HL-60 (cell line): ENCODE data around the gene RNF223.
"Not testable (repeated sequence)": the region's sequence is repeated elsewhere in the genome, so short reads cannot be mapped to it uniquely, and the experiment has no call there.

Experiments used
- DNase-seq, 2 experiments: peaks; one replicate each; pipeline ENCODE4 v3.0.0-alpha.2; 2010 to 2020; ENCODE audit warnings: low read depth in 1 of 2, low spot score in 1 of 2
- H3K27ac ChIP-seq: fragments of 250-450 bp; sonication (Bioruptor Pico); replicated peaks from 2 replicates; pipeline ENCODE4 v1.5.1; 2020; ENCODE audit warnings: mild to moderate bottlenecking, moderate library complexity
- H3K27me3 ChIP-seq: fragments of 250-450 bp; sonication (Bioruptor Pico); 2 replicates; pipeline ENCODE4 v1.5.1; 2021; ENCODE audit warnings: mild to moderate bottlenecking, moderate library complexity; ENCODE audit not compliant: insufficient read depth, poor library complexity, severe bottlenecking
- H3K4me3 ChIP-seq: replicated peaks from 2 replicates; pipeline ENCODE4 v1.5.1; 2011; ENCODE audit warnings: mild to moderate bottlenecking, control low read depth, low read length; ENCODE audit not compliant: insufficient read depth
- GABPA ChIP-seq: IDR thresholded peaks from 2 replicates; pipeline ENCODE4 v1.6.1; 2012; ENCODE audit warnings: low read depth
- POLR2AphosphoS5 ChIP-seq: IDR thresholded peaks from 2 replicates; pipeline ENCODE4 v1.6.1; 2012; ENCODE audit warnings: low read depth
- SPI1 ChIP-seq: IDR thresholded peaks from 2 replicates; pipeline ENCODE4 v1.6.1; 2012; ENCODE audit warnings: low read depth, mild to moderate bottlenecking, borderline replicate concordance
- TF ChIP-seq, protein P1 (sequence below): IDR thresholded peaks from one replicate; pipeline ENCODE4 v1.5.1; 2011; ENCODE audit warnings: low read length, control low read depth, inconsistent platforms; ENCODE audit not compliant: insufficient read depth
- TF ChIP-seq, protein P2 (sequence below): IDR thresholded peaks from 2 replicates; pipeline ENCODE4 v1.6.1; 2012; ENCODE audit warnings: low read depth; ENCODE audit not compliant: insufficient replicate concordance

Gene RNF223

DNA sequence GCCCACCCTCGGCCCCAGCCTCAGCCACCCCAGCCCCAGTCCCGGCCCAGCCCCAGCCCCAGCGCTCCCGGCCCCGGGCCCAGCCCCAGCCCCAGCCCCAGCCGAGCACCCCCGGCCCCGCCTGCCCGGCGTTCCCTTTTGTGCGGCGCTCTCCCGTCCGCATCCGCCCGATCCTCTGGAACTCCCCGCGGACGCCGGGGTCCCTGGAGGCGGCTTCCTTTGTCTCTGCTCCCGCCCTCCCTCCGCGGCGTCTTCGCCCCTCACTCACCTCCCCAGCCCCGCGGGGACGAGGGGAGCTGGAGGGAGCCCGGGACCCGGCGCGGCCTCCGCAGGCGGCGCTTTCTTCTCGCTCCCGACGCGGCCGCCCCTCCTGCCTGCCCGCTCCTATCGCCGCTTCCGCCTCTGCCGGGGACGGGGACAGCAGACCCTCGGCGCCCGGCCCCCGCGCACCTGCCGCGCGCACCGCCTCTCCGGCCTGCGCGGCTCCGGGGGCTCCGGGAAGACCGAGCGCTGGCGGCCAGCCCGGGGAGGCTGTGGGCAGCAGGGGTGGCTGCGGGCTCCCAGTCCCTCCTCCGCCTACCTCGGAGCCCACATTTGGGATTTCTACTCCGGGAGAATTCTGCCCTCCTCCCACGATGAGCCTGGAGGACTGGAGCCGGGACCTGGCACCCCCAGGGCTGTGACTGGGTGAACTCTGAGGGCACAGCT, 40.2 kb downstream of the RNF223 start:
- peaks cover 25% of the 10 kb centered on the region for H3K27me3 ChIP-seq
- TF ChIP-seq, protein P1, sequence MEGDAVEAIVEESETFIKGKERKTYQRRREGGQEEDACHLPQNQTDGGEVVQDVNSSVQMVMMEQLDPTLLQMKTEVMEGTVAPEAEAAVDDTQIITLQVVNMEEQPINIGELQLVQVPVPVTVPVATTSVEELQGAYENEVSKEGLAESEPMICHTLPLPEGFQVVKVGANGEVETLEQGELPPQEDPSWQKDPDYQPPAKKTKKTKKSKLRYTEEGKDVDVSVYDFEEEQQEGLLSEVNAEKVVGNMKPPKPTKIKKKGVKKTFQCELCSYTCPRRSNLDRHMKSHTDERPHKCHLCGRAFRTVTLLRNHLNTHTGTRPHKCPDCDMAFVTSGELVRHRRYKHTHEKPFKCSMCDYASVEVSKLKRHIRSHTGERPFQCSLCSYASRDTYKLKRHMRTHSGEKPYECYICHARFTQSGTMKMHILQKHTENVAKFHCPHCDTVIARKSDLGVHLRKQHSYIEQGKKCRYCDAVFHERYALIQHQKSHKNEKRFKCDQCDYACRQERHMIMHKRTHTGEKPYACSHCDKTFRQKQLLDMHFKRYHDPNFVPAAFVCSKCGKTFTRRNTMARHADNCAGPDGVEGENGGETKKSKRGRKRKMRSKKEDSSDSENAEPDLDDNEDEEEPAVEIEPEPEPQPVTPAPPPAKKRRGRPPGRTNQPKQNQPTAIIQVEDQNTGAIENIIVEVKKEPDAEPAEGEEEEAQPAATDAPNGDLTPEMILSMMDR = no peak
- TF ChIP-seq SPI1 = no peak
- TF ChIP-seq POLR2AphosphoS5 = no peak
- H3K4me3 ChIP-seq = no peak overlapping the region; the same call in 1 of the 2 replicates
- H3K27ac ChIP-seq = no peak overlapping the region
- no peak for DNase-seq

DNA sequence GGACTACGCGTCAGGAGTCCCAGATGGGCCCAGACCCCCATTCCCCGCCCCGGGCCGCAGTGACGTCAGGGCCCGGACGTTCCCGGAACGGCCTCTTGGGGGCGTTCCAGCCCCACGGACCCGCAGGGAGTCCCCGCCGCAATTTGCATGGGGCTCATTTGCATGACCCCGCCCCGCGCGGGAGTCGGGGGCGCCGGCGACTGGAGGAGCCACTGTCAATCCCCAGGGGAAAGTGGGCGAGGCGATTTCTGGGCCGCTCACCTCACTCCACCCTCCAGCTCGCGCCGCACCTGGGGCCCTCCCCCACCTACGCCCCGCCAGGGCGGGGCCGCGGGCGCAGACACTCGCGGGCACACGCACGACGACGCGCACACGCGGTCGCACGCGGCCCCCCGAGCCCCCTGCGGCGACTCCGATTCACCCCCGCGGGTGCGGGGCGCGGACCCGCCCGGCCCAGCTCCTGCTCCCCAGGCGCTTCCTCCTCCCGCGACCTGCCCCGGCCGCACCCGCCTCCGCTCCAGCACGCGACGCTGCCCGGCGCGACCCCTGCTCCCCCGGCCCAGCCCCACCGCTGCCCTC, 41.0 kb downstream of the RNF223 start:
- Histone ChIP-seq H3K27ac (no peak overlapping the region), H3K27me3 (peaks cover 25% of the 10 kb centered on the region), H3K4me3 (peak overlapping the region; percentile 30)
- DNase-seq = peak; percentile 66 to 69
- no peak for TF ChIP-seq POLR2AphosphoS5
- TF ChIP-seq, protein P1 = peak; percentile 42

DNA sequence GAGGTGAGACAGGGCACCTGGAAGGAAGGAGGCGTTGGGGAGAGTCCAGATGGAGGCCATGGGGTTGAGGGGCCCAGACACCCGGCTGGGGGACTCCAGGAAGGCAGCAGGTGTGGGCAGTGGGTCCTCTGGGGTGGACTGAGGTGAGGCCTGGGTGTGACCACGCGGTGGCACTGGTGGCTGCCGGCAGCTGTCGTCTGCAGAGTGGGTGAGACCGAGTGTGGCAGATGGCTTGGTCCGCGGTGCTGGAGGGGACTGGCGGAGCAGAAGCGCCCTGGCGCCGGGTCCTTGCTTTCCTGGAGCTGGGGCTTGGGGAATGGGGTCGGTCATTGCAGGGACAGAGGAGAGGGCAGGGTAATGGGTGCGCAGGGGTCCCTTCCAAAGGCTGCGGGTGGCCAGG, 41.7 kb downstream of the RNF223 start:
- DNase-seq = peak in 1 of 2 experiments; percentile 34
- TF ChIP-seq GABPA = no peak
- Histone ChIP-seq H3K27me3 (peaks cover 25% of the 10 kb centered on the region), H3K27ac (no peak overlapping the region), H3K4me3 (no peak overlapping the region)

DNA sequence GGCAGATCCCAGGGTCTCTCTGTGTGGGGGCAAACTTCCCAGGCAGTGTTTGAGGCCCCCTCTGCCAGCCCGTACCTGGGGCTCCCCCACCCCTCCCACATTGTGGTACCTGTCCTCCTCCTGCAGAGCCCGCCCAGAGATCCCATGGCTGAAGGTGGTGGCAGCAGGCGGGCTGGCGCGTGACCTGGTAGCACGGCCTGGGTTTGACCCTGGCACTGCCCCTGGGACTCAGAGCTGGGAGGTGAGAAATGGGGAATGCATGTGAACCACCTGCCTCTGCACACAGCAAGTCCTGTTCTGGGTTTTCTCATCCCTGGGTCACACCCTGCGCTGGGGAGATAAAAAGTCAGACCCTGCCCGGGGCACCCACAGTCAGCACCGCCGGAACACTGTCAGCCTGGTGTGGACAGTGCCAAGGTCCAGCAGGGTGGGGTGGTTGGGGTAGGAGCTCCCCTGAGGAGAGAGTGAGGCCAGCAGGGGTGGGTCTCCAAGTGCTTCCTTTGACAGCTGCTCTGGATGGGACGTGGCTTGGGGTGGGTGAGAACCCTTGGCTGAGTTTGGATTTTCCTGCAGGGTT, 42.4 kb downstream of the RNF223 start:
- H3K4me3 ChIP-seq = no peak overlapping the region
- TF ChIP-seq, protein P2, sequence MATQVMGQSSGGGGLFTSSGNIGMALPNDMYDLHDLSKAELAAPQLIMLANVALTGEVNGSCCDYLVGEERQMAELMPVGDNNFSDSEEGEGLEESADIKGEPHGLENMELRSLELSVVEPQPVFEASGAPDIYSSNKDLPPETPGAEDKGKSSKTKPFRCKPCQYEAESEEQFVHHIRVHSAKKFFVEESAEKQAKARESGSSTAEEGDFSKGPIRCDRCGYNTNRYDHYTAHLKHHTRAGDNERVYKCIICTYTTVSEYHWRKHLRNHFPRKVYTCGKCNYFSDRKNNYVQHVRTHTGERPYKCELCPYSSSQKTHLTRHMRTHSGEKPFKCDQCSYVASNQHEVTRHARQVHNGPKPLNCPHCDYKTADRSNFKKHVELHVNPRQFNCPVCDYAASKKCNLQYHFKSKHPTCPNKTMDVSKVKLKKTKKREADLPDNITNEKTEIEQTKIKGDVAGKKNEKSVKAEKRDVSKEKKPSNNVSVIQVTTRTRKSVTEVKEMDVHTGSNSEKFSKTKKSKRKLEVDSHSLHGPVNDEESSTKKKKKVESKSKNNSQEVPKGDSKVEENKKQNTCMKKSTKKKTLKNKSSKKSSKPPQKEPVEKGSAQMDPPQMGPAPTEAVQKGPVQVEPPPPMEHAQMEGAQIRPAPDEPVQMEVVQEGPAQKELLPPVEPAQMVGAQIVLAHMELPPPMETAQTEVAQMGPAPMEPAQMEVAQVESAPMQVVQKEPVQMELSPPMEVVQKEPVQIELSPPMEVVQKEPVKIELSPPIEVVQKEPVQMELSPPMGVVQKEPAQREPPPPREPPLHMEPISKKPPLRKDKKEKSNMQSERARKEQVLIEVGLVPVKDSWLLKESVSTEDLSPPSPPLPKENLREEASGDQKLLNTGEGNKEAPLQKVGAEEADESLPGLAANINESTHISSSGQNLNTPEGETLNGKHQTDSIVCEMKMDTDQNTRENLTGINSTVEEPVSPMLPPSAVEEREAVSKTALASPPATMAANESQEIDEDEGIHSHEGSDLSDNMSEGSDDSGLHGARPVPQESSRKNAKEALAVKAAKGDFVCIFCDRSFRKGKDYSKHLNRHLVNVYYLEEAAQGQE = no peak
- TF ChIP-seq GABPA = no peak
- TF ChIP-seq POLR2AphosphoS5 = no peak
- TF ChIP-seq SPI1 = no peak
- TF ChIP-seq, protein P1 = no peak
- peaks cover 27% of the 10 kb centered on the region for H3K27me3 ChIP-seq
- DNase-seq = no peak
- no peak overlapping the region for H3K27ac ChIP-seq

DNA sequence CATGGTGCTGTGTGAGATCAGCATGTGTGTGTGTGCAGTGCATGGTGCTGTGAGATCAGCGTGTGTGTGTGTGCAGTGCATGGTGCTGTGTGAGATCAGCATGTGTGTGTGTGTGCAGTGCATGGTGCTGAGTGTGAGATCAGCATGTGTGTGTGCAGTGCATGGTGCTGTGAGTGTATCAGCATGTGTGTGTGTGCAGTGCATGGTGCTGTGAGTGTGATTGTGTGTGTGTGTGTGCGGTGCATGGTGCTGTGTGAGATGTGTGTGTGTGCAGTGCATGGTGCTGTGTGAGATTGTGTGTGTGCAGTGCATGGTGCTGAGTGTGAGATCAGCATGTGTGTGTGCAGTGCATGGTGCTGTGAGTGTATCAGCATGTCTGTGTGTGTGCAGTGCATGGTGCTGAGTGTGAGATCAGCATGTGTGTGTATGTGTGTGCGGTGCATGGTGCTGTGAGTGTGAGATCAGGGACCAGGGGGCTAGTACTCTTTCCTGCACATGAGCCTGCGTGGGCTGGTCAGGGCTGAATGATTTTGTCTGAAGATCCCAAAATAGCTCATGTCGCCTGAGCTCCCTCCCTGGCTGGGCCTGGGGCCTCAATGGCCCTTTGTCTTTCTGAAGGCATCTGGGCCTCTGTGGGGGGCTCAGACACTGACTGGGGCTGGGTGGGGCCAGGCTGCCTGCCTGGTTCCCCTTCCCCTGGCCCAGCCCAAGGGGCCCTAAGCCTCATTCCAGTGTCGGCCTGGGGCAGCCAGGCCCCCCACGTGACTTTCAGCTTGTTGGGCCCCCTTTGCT, 43.0 kb downstream of the RNF223 start:
- DNase-seq, H3K4me3 ChIP-seq, H3K27ac ChIP-seq: not testable (repeated sequence)
- H3K27me3 ChIP-seq = peaks cover 29% of the 10 kb centered on the region
